GM23338 (cell line): ENCODE results near the gene CMIP. TPM values are rescaled to one million over a fixed set of nuclear protein-coding genes. Genes with fewer than 3 reads are reported as not detected.

Experiments used
- ATAC-seq: fragments of 200-7000 bp; cut with Tn5 transposase; 3 replicates; pipeline ENCODE4 v1.9.1; 2020
- DNase-seq: peaks from one replicate; pipeline ENCODE4 v3.0.0-alpha.2; 2015; ENCODE audit warnings: low spot score
- H2AFZ ChIP-seq: fragments of 200-600 bp; sonication (generic); 2 replicates; pipeline ENCODE4 v1.8.0; 2016; ENCODE audit warnings: antibody characterized with exemption, mild to moderate bottlenecking, moderate library complexity
- H3F3A ChIP-seq: fragments of 200-600 bp; sonication (generic); replicated peaks from 2 replicates; pipeline ENCODE4 v1.8.0; 2017; ENCODE audit warnings: antibody characterized with exemption, mixed run types, low read depth
- H3K27ac ChIP-seq: fragments of 200-600 bp; sonication (generic); 2 replicates; pipeline ENCODE4 v1.6.1; 2016; ENCODE audit warnings: low read depth
- H3K27me3 ChIP-seq: fragments of 200-600 bp; sonication (generic); 2 replicates; pipeline ENCODE4 v1.8.0; 2016; ENCODE audit warnings: mild to moderate bottlenecking, mixed run types, moderate library complexity; ENCODE audit not compliant: insufficient read depth
- H3K36me3 ChIP-seq: fragments of 200-600 bp; sonication (generic); 2 replicates; pipeline ENCODE4 v1.8.0; 2016; ENCODE audit warnings: mild to moderate bottlenecking; ENCODE audit not compliant: insufficient read depth
- H3K4me1 ChIP-seq: fragments of 200-600 bp; sonication (generic); 2 replicates; pipeline ENCODE4 v1.8.0; 2016; ENCODE audit warnings: mild to moderate bottlenecking, moderate library complexity; ENCODE audit not compliant: insufficient read depth
- H3K4me2 ChIP-seq: fragments of 200-600 bp; sonication (generic); 2 replicates; pipeline ENCODE4 v1.7.1; 2017; ENCODE audit warnings: mixed run types
- H3K4me3 ChIP-seq: fragments of 200-600 bp; sonication (generic); 2 replicates; pipeline ENCODE4 v1.6.1; 2016; ENCODE audit warnings: mixed run types
- H3K79me2 ChIP-seq: fragments of 200-600 bp; sonication (generic); replicated peaks from 2 replicates; pipeline ENCODE4 v1.8.0; 2017; ENCODE audit warnings: mild to moderate bottlenecking; ENCODE audit not compliant: insufficient read depth
- H3K9me2 ChIP-seq: fragments of 200-600 bp; sonication (generic); 2 replicates; pipeline ENCODE4 v1.8.0; 2017; ENCODE audit not compliant: insufficient read depth
- H4K20me1 ChIP-seq: fragments of 200-600 bp; sonication (generic); replicated peaks from 2 replicates; pipeline ENCODE4 v1.8.0; 2017; ENCODE audit warnings: mild to moderate bottlenecking; ENCODE audit not compliant: insufficient read depth
- H3K27ac Mint-ChIP-seq: 2 replicates; pipeline ENCODE4 v1.8.0; 2020; ENCODE audit warnings: inconsistent platforms, mild to moderate bottlenecking, moderate library complexity, mixed read lengths
- H3K27me3 Mint-ChIP-seq: 3 replicates; pipeline ENCODE4 v1.8.0; 2022; ENCODE audit warnings: low read depth, mild to moderate bottlenecking, moderate library complexity, mixed read lengths, inconsistent platforms; ENCODE audit not compliant: insufficient read depth, poor library complexity
- H3K36me3 Mint-ChIP-seq: 3 replicates; pipeline ENCODE4 v1.8.0; 2021; ENCODE audit warnings: low read depth, mild to moderate bottlenecking, inconsistent platforms, moderate library complexity, mixed read lengths
- H3K4me1 Mint-ChIP-seq: 3 replicates; pipeline ENCODE4 v1.8.0; 2020; ENCODE audit warnings: mild to moderate bottlenecking, inconsistent platforms, mixed read lengths
- H3K4me3 Mint-ChIP-seq: 3 replicates; pipeline ENCODE4 v1.8.0; 2021; ENCODE audit warnings: moderate library complexity, mild to moderate bottlenecking, inconsistent platforms, mixed read lengths
- H3K9me3 Mint-ChIP-seq: 3 replicates; pipeline ENCODE4 v1.8.0; 2020; ENCODE audit warnings: moderate library complexity, mild to moderate bottlenecking, inconsistent platforms, mixed read lengths
- CREB1 ChIP-seq: fragments of 250-450 bp; sonication (Bioruptor Pico); IDR thresholded peaks from 2 replicates; pipeline ENCODE4 v1.5.0; 2020; ENCODE audit warnings: low read depth, mild to moderate bottlenecking, moderate library complexity
- CTCF ChIP-seq, 2 experiments: fragments of 200-600 bp in 1 of 2; sonication (generic) in 1 of 2; conservative IDR thresholded peaks; 2 replicates each; pipeline versions ENCODE4 v1.5.1 to v1.6.1; 2016 to 2017; ENCODE audit warnings: antibody characterized with exemption in 2 of 2, low read depth in 2 of 2, mild to moderate bottlenecking in 2 of 2, moderate library complexity in 1 of 2
- ETS1 ChIP-seq: IDR thresholded peaks from 2 replicates; pipeline ENCODE4 v1.6.1; 2016; ENCODE audit warnings: antibody characterized with exemption
- EZH2 ChIP-seq: fragments of 200-600 bp; sonication (generic); IDR thresholded peaks from one replicate; pipeline ENCODE4 v1.8.0; 2017; ENCODE audit warnings: antibody characterized with exemption, mild to moderate bottlenecking, low read depth; ENCODE audit not compliant: unreplicated experiment
- EZH2phosphoT487 ChIP-seq: fragments of 200-600 bp; sonication (generic); IDR thresholded peaks from one replicate; pipeline ENCODE4 v1.8.1; 2018; ENCODE audit warnings: antibody characterized with exemption; ENCODE audit not compliant: unreplicated experiment
- JUNB ChIP-seq: IDR thresholded peaks from one replicate; pipeline ENCODE4 v1.6.1; 2016; ENCODE audit warnings: antibody characterized with exemption; ENCODE audit not compliant: unreplicated experiment
- NANOG ChIP-seq: IDR thresholded peaks from 2 replicates; pipeline ENCODE4 v1.6.1; 2016; ENCODE audit warnings: antibody characterized with exemption, borderline replicate concordance
- POLR2AphosphoS5 ChIP-seq: IDR thresholded peaks from 2 replicates; pipeline ENCODE4 v1.6.1; 2016; ENCODE audit warnings: antibody characterized with exemption, low read depth
- STAT1 ChIP-seq: IDR thresholded peaks from one replicate; pipeline ENCODE4 v1.6.1; 2016; ENCODE audit warnings: antibody characterized with exemption; ENCODE audit not compliant: unreplicated experiment
- ZNF114 ChIP-seq: fragments of 250-450 bp; sonication (Bioruptor Pico); IDR thresholded peaks from 2 replicates; pipeline ENCODE4 v1.5.0; 2020; ENCODE audit warnings: mild to moderate bottlenecking, moderate library complexity
- ZNF331 ChIP-seq: fragments of 250-450 bp; sonication (Bioruptor Pico); IDR thresholded peaks from 2 replicates; pipeline ENCODE4 v1.5.0; 2020; ENCODE audit warnings: low read depth, mild to moderate bottlenecking, moderate library complexity
- polyA plus RNA-seq: library from polyadenylated mRNA; unstranded; fragments of >200 nt; fragmentation: Nextera tagmentation; extraction: Ambion mirVana; gene quantifications from 2 replicates; pipeline ENCODE4 v1.2.1, GENCODE V29; 2016
- total RNA-seq: library from RNA; depleted of rRNA; stranded (reverse); fragments of >200 nt; shearing (Covaris generic); gene quantifications from 2 replicates; pipeline ENCODE4 v1.2.3, GENCODE V29; 2014
- TF ChIP-seq, protein P1 (sequence below): IDR thresholded peaks from one replicate; pipeline ENCODE4 v1.6.1; 2018; ENCODE audit warnings: antibody characterized with exemption; ENCODE audit not compliant: unreplicated experiment

Gene CMIP
- total and polyA plus RNA-seq, 2 experiments from 2014 or later, result 9.5 to 62.3 TPM

DNA sequence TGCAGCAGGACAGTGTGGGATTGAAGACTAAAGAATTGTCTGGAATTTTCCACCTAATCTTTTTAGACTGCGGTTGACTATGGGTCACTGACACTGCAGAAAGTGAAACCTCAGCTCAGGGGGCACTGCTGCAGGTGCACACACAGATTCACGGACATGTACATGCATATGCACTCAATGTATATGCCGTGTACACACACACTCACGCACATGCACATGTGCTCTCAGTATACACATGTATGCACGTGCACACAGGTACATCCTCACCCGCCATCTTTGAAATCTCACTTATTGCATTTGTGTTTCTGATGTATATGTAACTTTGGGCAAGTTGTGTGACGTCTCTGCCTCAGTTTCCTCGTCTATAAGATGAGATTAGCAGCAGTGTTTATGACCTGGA lies 27.3 kb downstream of the CMIP start:
- H3K27ac ChIP-seq, result no peak overlapping the region
- Mint-ChIP-seq H3K27ac (no peak overlapping the region), H3K4me3 (no peak overlapping the region), H3K36me3 (peaks cover 28% of the 10 kb centered on the region), H3K9me3 (no peaks in the 10 kb centered on the region), H3K27me3 (no peaks in the 10 kb centered on the region), H3K4me1 (peaks cover 15% of the 10 kb centered on the region)
- ATAC-seq, result no peak
- no peaks in the 10 kb centered on the region for H3K9me2 ChIP-seq
- H3K36me3 ChIP-seq, result no peaks in the 10 kb centered on the region
- H3K27me3 ChIP-seq, result no peaks in the 10 kb centered on the region
- peaks cover 60% of the 10 kb centered on the region for H4K20me1 ChIP-seq
- TF ChIP-seq ETS1 (no peak), CTCF (conservative IDR thresholded peaks at IDR 0.05; ENCODE audit: low read depth in 2 of 2) (no peak), CREB1 (CRISPR knock-in tag) (no peak), EZH2phosphoT487 (no peak), NANOG (no peak), STAT1 (no peak), ZNF114 (CRISPR knock-in tag) (no peak), EZH2 (no peak), POLR2AphosphoS5 (no peak), JUNB (no peak), ZNF331 (no peak)
- TF ChIP-seq, protein P1, sequence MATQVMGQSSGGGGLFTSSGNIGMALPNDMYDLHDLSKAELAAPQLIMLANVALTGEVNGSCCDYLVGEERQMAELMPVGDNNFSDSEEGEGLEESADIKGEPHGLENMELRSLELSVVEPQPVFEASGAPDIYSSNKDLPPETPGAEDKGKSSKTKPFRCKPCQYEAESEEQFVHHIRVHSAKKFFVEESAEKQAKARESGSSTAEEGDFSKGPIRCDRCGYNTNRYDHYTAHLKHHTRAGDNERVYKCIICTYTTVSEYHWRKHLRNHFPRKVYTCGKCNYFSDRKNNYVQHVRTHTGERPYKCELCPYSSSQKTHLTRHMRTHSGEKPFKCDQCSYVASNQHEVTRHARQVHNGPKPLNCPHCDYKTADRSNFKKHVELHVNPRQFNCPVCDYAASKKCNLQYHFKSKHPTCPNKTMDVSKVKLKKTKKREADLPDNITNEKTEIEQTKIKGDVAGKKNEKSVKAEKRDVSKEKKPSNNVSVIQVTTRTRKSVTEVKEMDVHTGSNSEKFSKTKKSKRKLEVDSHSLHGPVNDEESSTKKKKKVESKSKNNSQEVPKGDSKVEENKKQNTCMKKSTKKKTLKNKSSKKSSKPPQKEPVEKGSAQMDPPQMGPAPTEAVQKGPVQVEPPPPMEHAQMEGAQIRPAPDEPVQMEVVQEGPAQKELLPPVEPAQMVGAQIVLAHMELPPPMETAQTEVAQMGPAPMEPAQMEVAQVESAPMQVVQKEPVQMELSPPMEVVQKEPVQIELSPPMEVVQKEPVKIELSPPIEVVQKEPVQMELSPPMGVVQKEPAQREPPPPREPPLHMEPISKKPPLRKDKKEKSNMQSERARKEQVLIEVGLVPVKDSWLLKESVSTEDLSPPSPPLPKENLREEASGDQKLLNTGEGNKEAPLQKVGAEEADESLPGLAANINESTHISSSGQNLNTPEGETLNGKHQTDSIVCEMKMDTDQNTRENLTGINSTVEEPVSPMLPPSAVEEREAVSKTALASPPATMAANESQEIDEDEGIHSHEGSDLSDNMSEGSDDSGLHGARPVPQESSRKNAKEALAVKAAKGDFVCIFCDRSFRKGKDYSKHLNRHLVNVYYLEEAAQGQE, result no peak
- no peak for DNase-seq
- peaks cover 18% of the 10 kb centered on the region; the same call in 1 of the 2 replicates for H3F3A ChIP-seq
- no peak overlapping the region for H3K4me2 ChIP-seq
- H3K4me3 ChIP-seq, result no peak overlapping the region
- H3K79me2 ChIP-seq, result peaks cover 95% of the 10 kb centered on the region
- H2AFZ ChIP-seq, result no peak overlapping the region
- no peaks in the 10 kb centered on the region; the same call in 1 of the 2 replicates for H3K4me1 ChIP-seq
